ENCODE measurements around the gene NRXN3.

Gene NRXN3

DNA sequence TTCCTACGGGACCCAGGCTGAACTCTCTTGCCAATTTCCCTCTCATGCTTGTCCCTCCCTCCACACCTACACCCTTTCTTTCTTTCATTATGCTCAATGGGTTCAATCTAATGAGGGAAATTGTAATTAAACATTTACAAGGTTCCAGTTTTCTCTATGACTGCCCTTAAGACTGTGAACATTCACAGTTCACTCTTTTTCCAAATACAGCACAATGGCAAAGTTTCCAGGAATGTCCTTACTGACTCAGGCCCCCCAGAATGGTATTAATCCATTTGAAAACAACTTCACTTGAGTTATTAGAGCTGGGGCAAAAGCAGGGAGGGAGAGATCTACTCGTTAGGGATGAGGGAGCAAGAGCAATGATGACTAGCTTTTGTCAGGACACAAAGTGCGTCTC lies 892.1 kb downstream of the NRXN3 start:
- no peak for DNase-seq (ENCODE audit: low spot score)
- TF ChIP-seq, protein P1, sequence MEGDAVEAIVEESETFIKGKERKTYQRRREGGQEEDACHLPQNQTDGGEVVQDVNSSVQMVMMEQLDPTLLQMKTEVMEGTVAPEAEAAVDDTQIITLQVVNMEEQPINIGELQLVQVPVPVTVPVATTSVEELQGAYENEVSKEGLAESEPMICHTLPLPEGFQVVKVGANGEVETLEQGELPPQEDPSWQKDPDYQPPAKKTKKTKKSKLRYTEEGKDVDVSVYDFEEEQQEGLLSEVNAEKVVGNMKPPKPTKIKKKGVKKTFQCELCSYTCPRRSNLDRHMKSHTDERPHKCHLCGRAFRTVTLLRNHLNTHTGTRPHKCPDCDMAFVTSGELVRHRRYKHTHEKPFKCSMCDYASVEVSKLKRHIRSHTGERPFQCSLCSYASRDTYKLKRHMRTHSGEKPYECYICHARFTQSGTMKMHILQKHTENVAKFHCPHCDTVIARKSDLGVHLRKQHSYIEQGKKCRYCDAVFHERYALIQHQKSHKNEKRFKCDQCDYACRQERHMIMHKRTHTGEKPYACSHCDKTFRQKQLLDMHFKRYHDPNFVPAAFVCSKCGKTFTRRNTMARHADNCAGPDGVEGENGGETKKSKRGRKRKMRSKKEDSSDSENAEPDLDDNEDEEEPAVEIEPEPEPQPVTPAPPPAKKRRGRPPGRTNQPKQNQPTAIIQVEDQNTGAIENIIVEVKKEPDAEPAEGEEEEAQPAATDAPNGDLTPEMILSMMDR (IDR thresholded peaks at IDR 0.05) = no peak
- Histone ChIP-seq H3K27ac (no peak overlapping the region), H3K4me3 (no peak overlapping the region)

DNA sequence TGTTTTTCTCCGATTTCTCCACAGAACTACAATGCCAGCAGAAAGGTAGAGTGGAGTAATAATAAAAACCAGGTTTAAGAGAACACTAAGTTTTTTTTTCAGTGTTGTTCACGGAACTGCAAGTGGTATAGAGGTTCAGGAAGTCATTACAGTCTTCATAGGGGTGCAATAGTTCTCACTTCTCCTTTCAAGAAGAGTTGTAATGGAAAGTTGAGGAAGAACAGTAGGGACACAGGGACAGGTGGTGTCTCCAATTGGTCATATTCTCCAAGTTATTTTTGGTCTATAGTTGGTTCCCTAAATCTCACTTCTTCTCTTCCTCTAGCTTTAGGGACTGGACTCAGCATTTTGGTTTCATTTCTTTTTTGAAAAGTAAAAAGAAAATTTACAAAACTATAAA lies 894.0 kb downstream of the NRXN3 start:
- TF ChIP-seq, protein P1 (IDR thresholded peaks at IDR 0.05) = no peak
- DNase-seq (ENCODE audit: low spot score) = no peak
- H3K27ac ChIP-seq = no peak overlapping the region
- no peak overlapping the region for H3K4me3 ChIP-seq

DNA sequence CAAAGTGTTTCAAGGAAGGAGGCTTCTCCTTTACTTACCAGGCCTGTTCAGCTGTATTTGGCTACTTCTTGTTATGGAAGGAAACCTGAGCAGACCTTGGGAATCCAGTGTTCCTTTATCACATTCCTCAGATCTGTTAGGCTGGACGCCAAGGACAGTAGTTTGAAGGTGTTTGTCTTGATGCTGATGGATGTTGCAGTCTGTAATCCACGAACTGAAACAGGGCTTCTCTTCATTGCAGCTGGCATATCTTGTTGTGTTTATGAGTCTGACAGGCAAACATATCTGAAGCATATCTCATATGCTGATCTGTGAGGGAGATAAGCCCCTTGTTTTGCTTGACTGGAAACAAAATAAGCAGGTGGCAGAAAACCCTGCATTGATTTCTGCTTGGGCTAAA lies 904.3 kb downstream of the NRXN3 start:
- no peak for DNase-seq (ENCODE audit: low spot score)
- no peak overlapping the region for H3K4me3 ChIP-seq
- TF ChIP-seq, protein P1 (IDR thresholded peaks at IDR 0.05) = no peak
- no peak overlapping the region for H3K27ac ChIP-seq

DNA sequence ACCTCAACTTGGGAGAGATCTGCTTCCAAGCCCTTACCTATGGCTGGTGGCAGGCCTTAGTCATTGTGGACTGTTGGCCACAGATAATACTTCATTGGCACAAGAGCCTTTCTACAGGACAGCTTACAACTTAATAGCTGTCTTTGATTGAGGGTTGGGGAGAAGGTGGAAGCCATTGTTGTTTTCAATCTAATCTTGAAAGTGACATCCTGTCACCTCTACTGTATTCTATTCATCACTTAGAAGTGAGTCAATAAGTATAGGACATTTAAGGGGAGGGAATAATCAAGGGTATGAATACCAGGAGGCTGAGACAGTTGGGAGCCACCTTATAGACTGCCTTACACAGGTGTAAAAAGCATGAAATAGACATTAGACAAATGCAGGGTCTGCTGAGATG lies 906.3 kb downstream of the NRXN3 start:
- Histone ChIP-seq H3K27ac (no peak overlapping the region), H3K4me3 (no peak overlapping the region)
- no peak for DNase-seq (ENCODE audit: low spot score)
- TF ChIP-seq, protein P1 (IDR thresholded peaks at IDR 0.05) = no peak

DNA sequence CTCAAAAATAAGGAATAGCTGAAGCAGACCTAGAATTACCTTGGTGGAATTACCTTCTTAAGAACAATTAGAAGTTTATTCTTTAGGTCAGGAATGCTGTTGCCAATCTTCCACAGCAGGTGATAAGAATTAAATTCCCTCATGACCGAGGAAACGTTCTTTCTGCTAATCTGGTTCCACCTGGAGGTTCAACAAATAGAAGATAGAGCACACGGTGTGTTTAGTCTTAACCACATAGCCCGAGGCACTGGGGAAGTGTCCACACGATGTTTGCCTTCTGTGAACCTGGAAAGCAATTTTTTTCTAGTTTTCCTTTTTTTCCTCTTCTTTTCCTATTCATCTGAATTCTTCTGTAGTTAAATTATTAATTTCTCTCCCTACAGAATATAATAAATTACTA lies 906.9 kb downstream of the NRXN3 start:
- H3K4me3 ChIP-seq = no peak overlapping the region
- no peak overlapping the region for H3K27ac ChIP-seq
- TF ChIP-seq, protein P1 (IDR thresholded peaks at IDR 0.05) = no peak
- DNase-seq (ENCODE audit: low spot score) = no peak

DNA sequence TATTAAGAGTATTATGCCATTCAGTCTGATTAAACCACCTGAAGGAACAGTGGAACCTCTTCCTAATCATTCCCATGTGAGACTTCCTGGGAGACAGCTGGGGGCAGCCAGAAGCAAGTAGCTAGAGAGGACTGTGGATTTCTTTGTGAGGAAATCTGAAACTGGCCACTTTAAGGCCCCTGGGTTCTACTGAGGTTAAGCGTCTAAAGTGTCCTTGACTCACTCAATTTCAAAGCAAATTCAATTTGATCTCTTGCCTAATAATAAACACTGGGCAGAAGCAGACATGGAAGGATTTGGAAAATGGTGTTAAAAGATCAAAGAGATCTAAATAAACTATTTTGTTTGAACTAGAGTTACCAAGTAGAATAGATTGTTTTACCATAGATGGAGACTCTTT lies 909.9 kb downstream of the NRXN3 start:
- H3K4me3 ChIP-seq = no peak overlapping the region
- TF ChIP-seq, protein P1 (IDR thresholded peaks at IDR 0.05) = no peak
- no peak overlapping the region for H3K27ac ChIP-seq
- DNase-seq (ENCODE audit: low spot score) = no peak

DNA sequence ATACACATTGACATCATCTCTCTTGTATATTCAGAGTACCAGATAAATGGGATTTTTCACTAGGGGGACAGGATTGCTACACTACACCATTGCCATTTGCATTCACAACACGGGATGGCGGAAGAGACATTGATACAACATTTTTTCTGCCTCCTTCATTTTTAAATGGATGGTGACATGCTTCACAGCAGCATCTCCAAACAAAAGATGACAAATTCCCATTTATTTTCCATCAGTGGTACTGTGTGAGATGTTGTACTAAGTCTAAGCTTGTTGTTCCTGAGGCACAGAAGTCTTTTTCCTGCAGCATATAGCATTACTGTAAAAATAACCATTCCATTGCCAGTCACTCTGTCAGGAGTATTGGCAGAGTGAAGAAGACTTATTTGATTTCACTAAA lies 912.7 kb downstream of the NRXN3 start:
- no peak for DNase-seq (ENCODE audit: low spot score)
- TF ChIP-seq, protein P1 (IDR thresholded peaks at IDR 0.05) = no peak
- Histone ChIP-seq H3K4me3 (no peak overlapping the region), H3K27ac (no peak overlapping the region)

All from coronary artery (tissue), 2 donors.